Astrocyte (in vitro differentiated cells and primary cell): ENCODE measurements around the gene PEAR1. TPM values are rescaled to one million over a fixed set of nuclear protein-coding genes. Genes with fewer than 3 reads are reported as not detected.

Experiments
- DNase-seq: peaks from one replicate; pipeline ENCODE4 v3.0.0-alpha.2; 2010; ENCODE audit warnings: low read depth
- FAIRE-seq: peaks from 2 replicates; lab custom pipeline; 2011; peaks lifted over from hg19 to GRCh38; lab: Jason Lieb, UNC
- H2AFZ ChIP-seq: 2 replicates; pipeline ENCODE4 v1.6.0; 2012; ENCODE audit warnings: low read depth, low read length, inconsistent platforms
- H3K27ac ChIP-seq: 2 replicates; pipeline ENCODE4 v1.5.1; 2011; ENCODE audit warnings: low read depth, low read length, inconsistent platforms
- H3K27me3 ChIP-seq: 2 replicates; pipeline ENCODE4 v1.6.0; 2011; ENCODE audit warnings: low read length, inconsistent platforms; ENCODE audit not compliant: insufficient read depth
- H3K36me3 ChIP-seq: 2 replicates; pipeline ENCODE4 v1.5.1; 2011; ENCODE audit warnings: low read length, inconsistent platforms; ENCODE audit not compliant: insufficient read depth
- H3K4me1 ChIP-seq: 2 replicates; pipeline ENCODE4 v1.5.1; 2011; ENCODE audit warnings: low read length, inconsistent platforms; ENCODE audit not compliant: insufficient read depth
- H3K4me2 ChIP-seq: 2 replicates; pipeline ENCODE4 v1.6.0; 2012; ENCODE audit warnings: low read length, inconsistent platforms
- H3K4me3 ChIP-seq: 2 replicates; pipeline ENCODE4 v1.5.1; 2011; ENCODE audit warnings: low read depth, mild to moderate bottlenecking, low read length, inconsistent platforms; ENCODE audit not compliant: insufficient read depth
- H3K79me2 ChIP-seq: 2 replicates; pipeline ENCODE4 v1.6.0; 2012; ENCODE audit warnings: mild to moderate bottlenecking, low read length, inconsistent platforms; ENCODE audit not compliant: insufficient read depth
- H3K9ac ChIP-seq: 2 replicates; pipeline ENCODE4 v1.6.0; 2012; ENCODE audit warnings: mild to moderate bottlenecking, low read length, inconsistent platforms
- H3K9me3 ChIP-seq: 2 replicates; pipeline ENCODE4 v1.5.1; 2012; ENCODE audit warnings: low read depth, mild to moderate bottlenecking, low read length, inconsistent platforms; ENCODE audit not compliant: insufficient read depth
- H4K20me1 ChIP-seq: 2 replicates; pipeline ENCODE4 v1.6.0; 2012; ENCODE audit warnings: low read length, inconsistent platforms; ENCODE audit not compliant: insufficient read depth
- H3K27ac Mint-ChIP-seq: one replicate; pipeline ENCODE4 v1.8.0; 2021; ENCODE audit warnings: mild to moderate bottlenecking, mixed read lengths; ENCODE audit not compliant: unreplicated experiment
- H3K27me3 Mint-ChIP-seq: one replicate; pipeline ENCODE4 v1.8.0; 2021; ENCODE audit warnings: low read depth, mixed read lengths; ENCODE audit not compliant: unreplicated experiment
- H3K36me3 Mint-ChIP-seq: one replicate; pipeline ENCODE4 v1.8.0; 2021; ENCODE audit warnings: low read depth, mixed read lengths; ENCODE audit not compliant: unreplicated experiment
- H3K4me1 Mint-ChIP-seq: one replicate; pipeline ENCODE4 v1.8.0; 2021; ENCODE audit warnings: low read depth, mixed read lengths; ENCODE audit not compliant: unreplicated experiment
- H3K4me3 Mint-ChIP-seq: one replicate; pipeline ENCODE4 v1.8.0; 2021; ENCODE audit warnings: mild to moderate bottlenecking, moderate library complexity, mixed read lengths; ENCODE audit not compliant: unreplicated experiment
- H3K9me3 Mint-ChIP-seq: one replicate; pipeline ENCODE4 v1.8.0; 2021; ENCODE audit warnings: mild to moderate bottlenecking, mixed read lengths; ENCODE audit not compliant: unreplicated experiment
- EZH2 ChIP-seq: IDR thresholded peaks from 2 replicates; pipeline ENCODE4 v1.6.1; 2012; ENCODE audit warnings: mild to moderate bottlenecking, low read length, inconsistent platforms; ENCODE audit not compliant: insufficient read depth
- total RNA-seq: library from RNA; stranded (reverse); gene quantifications from 2 replicates; pipeline ENCODE4 v1.2.1, GENCODE V29; 2021
- TF ChIP-seq, protein P1 (sequence below): IDR thresholded peaks from 2 replicates; pipeline ENCODE4 v1.5.1; 2011; ENCODE audit warnings: low read depth, mild to moderate bottlenecking, inconsistent platforms, low read length, moderate library complexity; ENCODE audit not compliant: insufficient read depth

Gene PEAR1
- total RNA-seq, 1 donor from 2014 or later, result 17.3 TPM

DNA sequence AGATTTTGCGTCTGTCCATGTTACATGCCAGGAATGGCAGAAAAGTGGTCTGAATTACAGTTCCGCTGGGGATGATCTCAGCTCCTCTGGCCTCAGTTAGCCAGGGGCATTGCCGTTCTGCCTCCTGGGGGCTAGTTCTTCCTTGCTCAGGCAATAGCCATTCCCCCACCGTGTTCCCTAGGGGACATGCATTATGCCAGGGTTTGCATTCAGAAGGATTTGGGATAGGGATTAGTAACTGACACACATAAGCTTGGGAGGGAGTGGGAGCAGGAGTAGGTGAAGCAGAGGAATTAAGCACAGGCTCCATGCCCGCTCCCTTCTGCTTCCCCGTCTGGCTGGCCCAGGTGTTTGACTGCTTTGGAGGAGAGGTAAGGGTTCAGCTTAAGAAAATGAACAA, 39.6 kb downstream of the PEAR1 start:
- Histone ChIP-seq H2AFZ (no peak overlapping the region), H3K9ac (no peak overlapping the region), H3K4me1 (no peaks in the 10 kb centered on the region), H3K4me2 (no peak overlapping the region), H3K79me2 (no peaks in the 10 kb centered on the region), H3K9me3 (no peaks in the 10 kb centered on the region), H3K27ac (no peak overlapping the region), H3K27me3 (peaks cover 7% of the 10 kb centered on the region), H3K36me3 (peaks cover 2% of the 10 kb centered on the region), H4K20me1 (no peaks in the 10 kb centered on the region), H3K4me3 (no peak overlapping the region)
- H3K36me3 Mint-ChIP-seq, result peaks cover 12% of the 10 kb centered on the region
- no peak overlapping the region for H3K27ac Mint-ChIP-seq
- peaks cover 2% of the 10 kb centered on the region for H3K4me1 Mint-ChIP-seq
- no peak for FAIRE-seq
- no peak for DNase-seq
- TF ChIP-seq EZH2, result no peak
- TF ChIP-seq, protein P1, sequence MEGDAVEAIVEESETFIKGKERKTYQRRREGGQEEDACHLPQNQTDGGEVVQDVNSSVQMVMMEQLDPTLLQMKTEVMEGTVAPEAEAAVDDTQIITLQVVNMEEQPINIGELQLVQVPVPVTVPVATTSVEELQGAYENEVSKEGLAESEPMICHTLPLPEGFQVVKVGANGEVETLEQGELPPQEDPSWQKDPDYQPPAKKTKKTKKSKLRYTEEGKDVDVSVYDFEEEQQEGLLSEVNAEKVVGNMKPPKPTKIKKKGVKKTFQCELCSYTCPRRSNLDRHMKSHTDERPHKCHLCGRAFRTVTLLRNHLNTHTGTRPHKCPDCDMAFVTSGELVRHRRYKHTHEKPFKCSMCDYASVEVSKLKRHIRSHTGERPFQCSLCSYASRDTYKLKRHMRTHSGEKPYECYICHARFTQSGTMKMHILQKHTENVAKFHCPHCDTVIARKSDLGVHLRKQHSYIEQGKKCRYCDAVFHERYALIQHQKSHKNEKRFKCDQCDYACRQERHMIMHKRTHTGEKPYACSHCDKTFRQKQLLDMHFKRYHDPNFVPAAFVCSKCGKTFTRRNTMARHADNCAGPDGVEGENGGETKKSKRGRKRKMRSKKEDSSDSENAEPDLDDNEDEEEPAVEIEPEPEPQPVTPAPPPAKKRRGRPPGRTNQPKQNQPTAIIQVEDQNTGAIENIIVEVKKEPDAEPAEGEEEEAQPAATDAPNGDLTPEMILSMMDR, result no peak
- H3K9me3 Mint-ChIP-seq, result no peaks in the 10 kb centered on the region
- peaks cover 31% of the 10 kb centered on the region for H3K27me3 Mint-ChIP-seq
- H3K4me3 Mint-ChIP-seq, result no peak overlapping the region

DNA sequence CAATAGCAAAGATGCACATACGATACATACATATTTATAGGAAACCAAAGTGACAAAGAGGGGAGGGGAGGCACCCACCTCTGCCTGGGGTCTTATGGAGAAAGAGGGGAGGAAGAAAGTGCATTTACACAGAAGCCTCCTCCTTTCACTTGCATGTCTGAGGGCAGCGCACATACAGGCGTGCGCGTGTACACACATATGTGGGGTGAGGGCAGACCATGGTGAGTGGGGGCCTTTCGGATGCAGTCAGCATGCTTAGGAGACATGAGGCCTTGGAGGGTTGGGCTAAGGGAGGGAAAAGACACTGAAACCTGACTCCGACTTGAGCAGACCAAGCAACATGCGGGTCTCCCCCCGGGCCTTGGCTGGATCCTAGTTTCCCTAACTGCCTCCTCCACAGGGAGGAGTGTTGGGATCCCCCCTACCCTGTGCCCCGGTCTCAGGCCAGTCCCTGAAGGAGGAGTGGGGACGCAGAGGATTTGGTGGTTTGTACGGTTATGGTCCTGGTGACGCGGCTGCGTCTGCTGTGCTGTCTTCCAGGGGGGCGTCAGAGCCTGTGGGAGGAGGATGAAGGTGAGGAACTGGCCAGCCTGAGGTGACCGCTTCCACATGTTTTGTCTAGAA, 42.1 kb downstream of the PEAR1 start:
- no peaks in the 10 kb centered on the region for H4K20me1 ChIP-seq
- H2AFZ ChIP-seq, result no peak overlapping the region
- H3K27ac Mint-ChIP-seq, result no peak overlapping the region
- no peak overlapping the region for H3K4me3 ChIP-seq
- no peaks in the 10 kb centered on the region for H3K79me2 ChIP-seq
- FAIRE-seq (no peak), DNase-seq (no peak)
- H3K9ac ChIP-seq, result no peak overlapping the region
- H3K27ac ChIP-seq, result no peak overlapping the region
- H3K9me3 Mint-ChIP-seq, result no peaks in the 10 kb centered on the region
- peaks cover 2% of the 10 kb centered on the region for H3K4me1 Mint-ChIP-seq
- H3K27me3 Mint-ChIP-seq, result peaks cover 16% of the 10 kb centered on the region
- no peaks in the 10 kb centered on the region for H3K27me3 ChIP-seq
- no peaks in the 10 kb centered on the region for H3K9me3 ChIP-seq
- no peaks in the 10 kb centered on the region for H3K4me1 ChIP-seq
- H3K36me3 Mint-ChIP-seq, result peaks cover 26% of the 10 kb centered on the region
- no peak overlapping the region for H3K4me2 ChIP-seq
- TF ChIP-seq EZH2, result no peak
- TF ChIP-seq, protein P1, result no peak
- H3K36me3 ChIP-seq, result peaks cover 11% of the 10 kb centered on the region
- no peak overlapping the region for H3K4me3 Mint-ChIP-seq

DNA sequence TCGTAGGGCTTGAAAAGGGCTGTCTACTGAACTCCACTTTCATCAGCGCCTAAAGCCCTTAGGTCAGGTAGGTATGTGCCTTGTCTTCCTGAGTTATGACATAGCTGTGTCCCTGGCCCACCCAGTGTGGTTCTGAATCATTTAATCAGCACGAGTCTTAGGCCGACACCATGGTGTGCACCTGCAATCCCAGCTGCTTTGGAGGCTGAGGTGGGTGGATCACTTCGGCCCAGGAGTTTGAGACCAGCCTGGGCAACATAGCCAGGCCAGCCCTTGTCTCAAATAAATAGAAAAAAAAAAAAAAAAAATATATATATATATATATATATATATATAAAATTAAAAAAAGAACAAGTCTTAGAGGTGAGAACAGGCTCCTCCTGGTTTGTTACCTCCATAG, 42.7 kb downstream of the PEAR1 start:
- Mint-ChIP-seq H3K36me3 (peaks cover 32% of the 10 kb centered on the region), H3K27me3 (peaks cover 11% of the 10 kb centered on the region), H3K4me3 (no peak overlapping the region), H3K4me1 (peaks cover 2% of the 10 kb centered on the region), H3K27ac (no peak overlapping the region), H3K9me3 (no peaks in the 10 kb centered on the region)
- no peaks in the 10 kb centered on the region for H3K27me3 ChIP-seq
- H3K9me3 ChIP-seq, result no peaks in the 10 kb centered on the region
- no peak overlapping the region for H3K4me2 ChIP-seq
- no peak overlapping the region for H2AFZ ChIP-seq
- H4K20me1 ChIP-seq, result no peaks in the 10 kb centered on the region
- no peak for DNase-seq
- no peak for FAIRE-seq
- H3K79me2 ChIP-seq, result no peaks in the 10 kb centered on the region
- H3K9ac ChIP-seq, result no peak overlapping the region
- H3K27ac ChIP-seq, result no peak overlapping the region
- peaks cover 13% of the 10 kb centered on the region for H3K36me3 ChIP-seq
- no peak for TF ChIP-seq EZH2
- TF ChIP-seq, protein P1, result no peak
- no peaks in the 10 kb centered on the region for H3K4me1 ChIP-seq
- no peak overlapping the region for H3K4me3 ChIP-seq
